NB4 (cell line): Measurements from ENCODE around the gene ABCC8.

Experiments
- CTCF ChIP-seq: IDR thresholded peaks from one replicate; pipeline ENCODE4 v1.5.1; 2012; ENCODE audit warnings: low read depth, low read length
- POLR2A ChIP-seq: IDR thresholded peaks from 2 replicates; pipeline ENCODE4 v1.6.1; 2011; ENCODE audit warnings: mild to moderate bottlenecking; ENCODE audit not compliant: insufficient read length; ENCODE audit errors: extremely low read depth

- TF ChIP-seq CTCF (no peak), POLR2A (no peak)
These were observed 79.2 kb downstream of the ABCC8 start for GRCh38 chr11:17397311-17398002.
